Measurements from ENCODE around the gene CNIH2. TPM values are rescaled to one million over a fixed set of nuclear protein-coding genes. Genes with fewer than 3 reads are reported as not detected.

The CNIH2 gene
- total and polyA plus RNA-seq, 9 of the 15 experiments (the other 6 are each of a cell fraction or from before 2014, with no cell fraction given), result 0.26 to 0.89 (median 0.40) TPM; not detected in 4

- no peaks in the 10 kb centered on the region for H3K9me1 ChIP-seq (ENCODE audit: control insufficient read depth, insufficient read depth, low read length)
- WGBS (ENCODE audit: insufficient coverage, low coverage, missing lambda C conversion rate), result 74% methylated on average over 68 of the region's 123 CpGs
- peaks cover 6 to 36% of the 10 kb centered on the region in 2 experiments for H3K4me1 ChIP-seq (replicated peaks in 1 of 2; ENCODE audit: control insufficient read depth in 2 of 2, insufficient read depth in 2 of 2, low read length in 2 of 2)
- no peak for FAIRE-seq
- H3K79me2 ChIP-seq (ENCODE audit: control insufficient read depth, insufficient read depth, low read length), result no peaks in the 10 kb centered on the region
- H3K4me2 ChIP-seq (ENCODE audit: insufficient read depth, low read length), result no peak overlapping the region
- no peaks in the 10 kb centered on the region for H3K36me3 ChIP-seq (ENCODE audit: control insufficient read depth, insufficient read depth, low read length)
- intact Hi-C loops (cut with micrococcal nuclease) (no loop called here), in situ Hi-C loops (cut with MboI) (no loop called here)
- DNase-seq (ENCODE audit: extremely low read depth in 1 of 4, low spot score in 3 of 4), result no peak
- ChIA-PET POLR2A (no interaction called here), CTCF (ENCODE audit: low intra/inter-chr PET ratio) (no interaction called here)
- no peaks in the 10 kb centered on the region for H3K9me3 ChIP-seq (replicated peaks; ENCODE audit: control insufficient read depth, insufficient read depth, low read depth, low read length)
- TF ChIP-seq ZBTB33 (CRISPR knock-in tag; IDR thresholded peaks at IDR 0.05), result peak; percentile 97
- no peak for TF ChIP-seq FOXA1 (IDR thresholded peaks at IDR 0.05; ENCODE audit: borderline replicate concordance)
- H3K27me3 ChIP-seq (ENCODE audit: control insufficient read depth in 2 of 2, insufficient read depth in 2 of 2, low read length in 2 of 2), result peaks cover 0 to 8% of the 10 kb centered on the region in 2 experiments; a peak in 2 of 5 replicates
- BruUV-seq (replicated peaks), result no TSS peak
- no peak for ATAC-seq
- no peak overlapping the region for H2AFZ ChIP-seq (ENCODE audit: low read depth, low read length)
- no peak overlapping the region for H3K9ac ChIP-seq (ENCODE audit: insufficient read depth in 1 of 2, low read depth in 2 of 2, low read length in 2 of 2)
- H4K20me1 ChIP-seq (replicated peaks; ENCODE audit: control insufficient read depth, insufficient read depth, low read length), result 0 out of 2 replicates have a peak, but pooled peaks cover 5% of the 10 kb centered on the region
- H3K4me3 ChIP-seq, result no peak overlapping the region
- H3K27ac ChIP-seq (ENCODE audit: extremely low read depth, low read depth, low read length), result no peak overlapping the region
These were observed 16.9 kb downstream of the CNIH2 start for GRCh38 chr11:66294626-66295620.

Measured in K562 (cell line).